ENCODE data around the gene SORCS3. TPM values are rescaled to one million over a fixed set of nuclear protein-coding genes. Genes with fewer than 3 reads are reported as not detected.
A peak's percentile ranks its signal among the peaks of the same experiment; 100 is the strongest.

The SORCS3 gene
- total RNA-seq, 1 experiment from 2014 or later, result not detected

- no peak overlapping the region for H2AFZ ChIP-seq
Observed at GRCh38 chr10:105062951-105063350, 421.9 kb downstream of the SORCS3 start.

GRCh38 chr10:105063796-105064195, 422.7 kb downstream of the SORCS3 start:
- H3K9me2 ChIP-seq (ENCODE audit: insufficient read depth), result no peaks in the 10 kb centered on the region
- no peak overlapping the region for H2AFZ ChIP-seq
- H3K4me1 ChIP-seq (replicated peaks; ENCODE audit: insufficient read depth), result no peaks in the 10 kb centered on the region
- H3K27ac ChIP-seq, result no peak overlapping the region
- intact Hi-C loops (cut with micrococcal nuclease; ENCODE audit: unreplicated experiment), result loop anchor here (10.0 kb wide), 1 partner anchor 1111 kb away; no protein-coding TSS in a partner anchor
- POLR2A ChIA-PET (ENCODE audit: unreplicated experiment), result no interaction called here
- peak in 1 of 2 experiments; percentile 0 for DNase-seq
- H3F3A ChIP-seq (ENCODE audit: insufficient read depth, low read depth), result no peaks in the 10 kb centered on the region
- peak; percentile 53 for TF ChIP-seq CTCF (conservative IDR thresholded peaks at IDR 0.05)
- no peak for TF ChIP-seq EZH2 (IDR thresholded peaks at IDR 0.05; ENCODE audit: low read depth)
- no peaks in the 10 kb centered on the region for H3K79me2 ChIP-seq (ENCODE audit: low read depth)
- H3K4me2 ChIP-seq, result no peak overlapping the region
- CTCF ChIA-PET, result no interaction called here
- no peaks in the 10 kb centered on the region for H3K27me3 ChIP-seq (ENCODE audit: insufficient read depth, low read depth)
- H3K9me3 ChIP-seq (ENCODE audit: insufficient read depth, low read depth), result no peaks in the 10 kb centered on the region
- no TSS peak for BruUV-seq (replicated peaks)
- no peak overlapping the region for H3K4me3 ChIP-seq
- no peaks in the 10 kb centered on the region for H4K20me1 ChIP-seq (ENCODE audit: insufficient read depth)
- H3K36me3 ChIP-seq (ENCODE audit: low read depth), result no peaks in the 10 kb centered on the region

More at GRCh38 chr10:105062951-105063350, 421.9 kb downstream of the SORCS3 start:
- no peaks in the 10 kb centered on the region for H4K20me1 ChIP-seq (ENCODE audit: insufficient read depth)
- H3K4me2 ChIP-seq, result no peak overlapping the region
- H3K79me2 ChIP-seq (ENCODE audit: low read depth), result no peaks in the 10 kb centered on the region
- H3K4me3 ChIP-seq, result no peak overlapping the region
- no peaks in the 10 kb centered on the region for H3K4me1 ChIP-seq (replicated peaks; ENCODE audit: insufficient read depth)
- no peaks in the 10 kb centered on the region for H3K9me3 ChIP-seq (ENCODE audit: insufficient read depth, low read depth)
- ChIA-PET POLR2A (ENCODE audit: unreplicated experiment) (no interaction called here), CTCF (no interaction called here)
- no TSS peak for BruUV-seq (replicated peaks)
- H3K27me3 ChIP-seq (ENCODE audit: insufficient read depth, low read depth), result no peaks in the 10 kb centered on the region
- H3K27ac ChIP-seq, result no peak overlapping the region
- no peak for DNase-seq
- no peaks in the 10 kb centered on the region for H3K36me3 ChIP-seq (ENCODE audit: low read depth)
- intact Hi-C loops (cut with micrococcal nuclease; ENCODE audit: unreplicated experiment), result loop anchor here (10.0 kb wide), 1 partner anchor 1112 kb away; no protein-coding TSS in a partner anchor
- no peaks in the 10 kb centered on the region for H3K9me2 ChIP-seq (ENCODE audit: insufficient read depth)
- TF ChIP-seq CTCF (conservative IDR thresholded peaks at IDR 0.05) (no peak), EZH2 (IDR thresholded peaks at IDR 0.05; ENCODE audit: low read depth) (no peak)
- H3F3A ChIP-seq (ENCODE audit: insufficient read depth, low read depth), result no peaks in the 10 kb centered on the region

- Histone ChIP-seq H3K4me1 (replicated peaks; ENCODE audit: insufficient read depth) (no peaks in the 10 kb centered on the region), H4K20me1 (ENCODE audit: insufficient read depth) (no peaks in the 10 kb centered on the region), H3K79me2 (ENCODE audit: low read depth) (no peaks in the 10 kb centered on the region), H3K27ac (no peak overlapping the region), H3K4me2 (no peak overlapping the region), H3K4me3 (no peak overlapping the region), H3K9me3 (ENCODE audit: insufficient read depth, low read depth) (no peaks in the 10 kb centered on the region), H3F3A (ENCODE audit: insufficient read depth, low read depth) (no peaks in the 10 kb centered on the region), H3K9me2 (ENCODE audit: insufficient read depth) (no peaks in the 10 kb centered on the region), H3K36me3 (ENCODE audit: low read depth) (no peaks in the 10 kb centered on the region), H3K27me3 (ENCODE audit: insufficient read depth, low read depth) (no peaks in the 10 kb centered on the region), H2AFZ (no peak overlapping the region)
- POLR2A ChIA-PET (ENCODE audit: unreplicated experiment), result no interaction called here
- CTCF ChIA-PET, result no interaction called here
- no peak for DNase-seq
- no peak for TF ChIP-seq CTCF (conservative IDR thresholded peaks at IDR 0.05)
- no peak for TF ChIP-seq EZH2 (IDR thresholded peaks at IDR 0.05; ENCODE audit: low read depth)
- no TSS peak for BruUV-seq (replicated peaks)
- intact Hi-C loops (cut with micrococcal nuclease; ENCODE audit: unreplicated experiment), result loop anchor here (10.0 kb wide), 1 partner anchor 1106 kb away; no protein-coding TSS in a partner anchor
Observed at GRCh38 chr10:105068497-105068896, 427.4 kb downstream of the SORCS3 start.
